ENCODE measurements around the gene GOPC. TPM values are rescaled to one million over a fixed set of nuclear protein-coding genes. Genes with fewer than 3 reads are reported as not detected.

The GOPC gene
- total and polyA plus RNA-seq, 2 of the 4 experiments (the other 2 are of a cell fraction), result 23.4 to 23.8 TPM

- H4K20me1 ChIP-seq (ENCODE audit: insufficient read depth, low read length), result no peaks in the 10 kb centered on the region
- no peak overlapping the region for H4K5ac ChIP-seq (ENCODE audit: low read depth, low read length)
- H3K14ac ChIP-seq (replicated peaks; ENCODE audit: low read depth, low read length), result no peak overlapping the region
- in situ Hi-C loops (cut with MboI; ENCODE audit: low sequenced_read_pairs), result no loop called here
- BruUV-seq (replicated peaks), result no TSS peak
- no peak overlapping the region for H2BK5ac ChIP-seq (ENCODE audit: low read depth, low read length, poor library complexity, severe bottlenecking)
- no peaks in the 10 kb centered on the region for H3K4me1 ChIP-seq (ENCODE audit: control insufficient read depth, insufficient read depth, low read length)
- H2AFZ ChIP-seq (replicated peaks; ENCODE audit: low read length, poor library complexity), result no peak overlapping the region
- H3K23ac ChIP-seq (ENCODE audit: low read depth, low read length), result no peak overlapping the region
- POLR2A ChIA-PET (ENCODE audit: unreplicated experiment), result no interaction called here
- no peak overlapping the region for H3K56ac ChIP-seq (ENCODE audit: extremely low read depth, insufficient read depth, low read length)
- dilution Hi-C loops (cut with HindIII; ENCODE audit: low sequenced_read_pairs, unreplicated experiment), result no loop called here
- no peak overlapping the region for H2BK15ac ChIP-seq (ENCODE audit: low read depth, low read length)
- no CpG with 5 or more reads among the region's 3 CpGs for WGBS, 2 experiments (ENCODE audit: extremely low coverage in 2 of 2, insufficient read length in 1 of 2)
- no peaks in the 10 kb centered on the region for H3K9me3 ChIP-seq (ENCODE audit: control insufficient read depth, insufficient read depth, low read length)
- H3K9me1 ChIP-seq (ENCODE audit: insufficient read depth, low read length), result no peaks in the 10 kb centered on the region
- no peak overlapping the region for H4K91ac ChIP-seq (ENCODE audit: insufficient read depth, low read depth, low read length)
- TF ChIP-seq USF2 (IDR thresholded peaks at IDR 0.05; ENCODE audit: low read depth, low read length) (no peak), FOS (IDR thresholded peaks at IDR 0.05; ENCODE audit: low read depth, low read length) (no peak), BHLHE40 (IDR thresholded peaks at IDR 0.05; ENCODE audit: low read depth, low read length) (no peak), RFX5 (IDR thresholded peaks at IDR 0.05; ENCODE audit: low read depth, low read length) (no peak), MAZ (IDR thresholded peaks at IDR 0.05; ENCODE audit: borderline replicate concordance, low read depth, low read length) (no peak), RAD21 (IDR thresholded peaks at IDR 0.05; ENCODE audit: low read length) (no peak), CHD1 (IDR thresholded peaks at IDR 0.05; ENCODE audit: low read depth, low read length) (no peak), POLR2A (IDR thresholded peaks at IDR 0.05; ENCODE audit: low read depth, low read length) (no peak), CEBPB (IDR thresholded peaks at IDR 0.05; ENCODE audit: low read depth, low read length) (no peak), NFE2L2 (IDR thresholded peaks at IDR 0.05; ENCODE audit: low read depth, low read length) (no peak), SMC3 (IDR thresholded peaks at IDR 0.05; ENCODE audit: low read depth, low read length) (no peak), MXI1 (IDR thresholded peaks at IDR 0.05; ENCODE audit: borderline replicate concordance, low read depth, low read length) (no peak), RCOR1 (IDR thresholded peaks at IDR 0.05; ENCODE audit: insufficient replicate concordance, low read length) (no peak), MAFK (IDR thresholded peaks at IDR 0.05; ENCODE audit: low read depth, low read length) (no peak)
- TF ChIP-seq, protein P1, sequence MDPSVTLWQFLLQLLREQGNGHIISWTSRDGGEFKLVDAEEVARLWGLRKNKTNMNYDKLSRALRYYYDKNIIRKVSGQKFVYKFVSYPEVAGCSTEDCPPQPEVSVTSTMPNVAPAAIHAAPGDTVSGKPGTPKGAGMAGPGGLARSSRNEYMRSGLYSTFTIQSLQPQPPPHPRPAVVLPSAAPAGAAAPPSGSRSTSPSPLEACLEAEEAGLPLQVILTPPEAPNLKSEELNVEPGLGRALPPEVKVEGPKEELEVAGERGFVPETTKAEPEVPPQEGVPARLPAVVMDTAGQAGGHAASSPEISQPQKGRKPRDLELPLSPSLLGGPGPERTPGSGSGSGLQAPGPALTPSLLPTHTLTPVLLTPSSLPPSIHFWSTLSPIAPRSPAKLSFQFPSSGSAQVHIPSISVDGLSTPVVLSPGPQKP (IDR thresholded peaks at IDR 0.05; ENCODE audit: borderline replicate concordance, low read depth, low read length), result no peak
- TF ChIP-seq, protein P2, sequence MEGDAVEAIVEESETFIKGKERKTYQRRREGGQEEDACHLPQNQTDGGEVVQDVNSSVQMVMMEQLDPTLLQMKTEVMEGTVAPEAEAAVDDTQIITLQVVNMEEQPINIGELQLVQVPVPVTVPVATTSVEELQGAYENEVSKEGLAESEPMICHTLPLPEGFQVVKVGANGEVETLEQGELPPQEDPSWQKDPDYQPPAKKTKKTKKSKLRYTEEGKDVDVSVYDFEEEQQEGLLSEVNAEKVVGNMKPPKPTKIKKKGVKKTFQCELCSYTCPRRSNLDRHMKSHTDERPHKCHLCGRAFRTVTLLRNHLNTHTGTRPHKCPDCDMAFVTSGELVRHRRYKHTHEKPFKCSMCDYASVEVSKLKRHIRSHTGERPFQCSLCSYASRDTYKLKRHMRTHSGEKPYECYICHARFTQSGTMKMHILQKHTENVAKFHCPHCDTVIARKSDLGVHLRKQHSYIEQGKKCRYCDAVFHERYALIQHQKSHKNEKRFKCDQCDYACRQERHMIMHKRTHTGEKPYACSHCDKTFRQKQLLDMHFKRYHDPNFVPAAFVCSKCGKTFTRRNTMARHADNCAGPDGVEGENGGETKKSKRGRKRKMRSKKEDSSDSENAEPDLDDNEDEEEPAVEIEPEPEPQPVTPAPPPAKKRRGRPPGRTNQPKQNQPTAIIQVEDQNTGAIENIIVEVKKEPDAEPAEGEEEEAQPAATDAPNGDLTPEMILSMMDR (conservative IDR thresholded peaks at IDR 0.05; ENCODE audit: low read depth, low read length), result no peak
- H2BK120ac ChIP-seq (ENCODE audit: low read depth, low read length), result no peak overlapping the region
- no peaks in the 10 kb centered on the region for H3K36me3 ChIP-seq (ENCODE audit: control insufficient read depth, insufficient read depth, low read length)
- no peak overlapping the region for H2AK9ac ChIP-seq (replicated peaks; ENCODE audit: low read depth, low read length, poor library complexity)
- DNase-seq (no peak), ATAC-seq (ENCODE audit: low read depth) (no peak)
- H3K4ac ChIP-seq (ENCODE audit: low read depth, low read length), result no peak overlapping the region
- peaks cover 2% of the 10 kb centered on the region for H3K27me3 ChIP-seq (ENCODE audit: control insufficient read depth, insufficient read depth, low read length)
- no peak overlapping the region for H3K4me3 ChIP-seq (ENCODE audit: insufficient read depth, low read depth, low read length)
- H4K8ac ChIP-seq (ENCODE audit: low read depth in 2 of 2, low read length in 2 of 2), result no peak overlapping the region
- intact Hi-C loops (cut with micrococcal nuclease), result loop anchor here (10.0 kb wide), 1 partner anchor 633 kb away; no protein-coding TSS in a partner anchor
- no peak overlapping the region for H3K27ac ChIP-seq (ENCODE audit: insufficient read depth, low read length)
- CTCF ChIA-PET, result interaction anchor here (0.6 to 1.7 kb wide), 2 partner anchors 9 to 158 kb away, joined by 3 to 11 read pairs; no protein-coding TSS in a partner anchor
- no peak overlapping the region for H3K18ac ChIP-seq (ENCODE audit: low read depth, low read length)
- no peak overlapping the region for H2BK20ac ChIP-seq (ENCODE audit: low read depth, low read length)
- no peak overlapping the region for H3K4me2 ChIP-seq (ENCODE audit: low read depth, low read length)
- H3K9ac ChIP-seq (ENCODE audit: low read depth, low read length), result no peak overlapping the region
- no peaks in the 10 kb centered on the region for H3K79me1 ChIP-seq (ENCODE audit: low read depth in 1 of 2, low read length in 2 of 2)
- no peak overlapping the region for H2AK5ac ChIP-seq (ENCODE audit: low read depth, low read length)
Observed at GRCh38 chr6:117607511-117607910, 5.2 kb upstream of the GOPC start.
